Measurements from ENCODE around the gene STX5. TPM values are rescaled to one million over a fixed set of nuclear protein-coding genes. Genes with fewer than 3 reads are reported as not detected.

STX5 gene
- total and polyA plus RNA-seq, 11 donors: 8.6 to 36.1 (median 18.9) TPM

GRCh38 chr11:62858201-62858600, 26.4 kb upstream of the STX5 start:
- WGBS, 4 donors: 85 to 90% (median 88%) methylated on average over 7 of the region's 7 CpGs
- intact Hi-C loops (cut with DNase I): loop anchor here in 3 of 10 donors (10.0 kb wide), 2 partner anchors 133 to 463 kb away; partner anchors contain the start of genes HNRNPUL2 (in 1 of the 3) and TTC9C (in 1 of the 3)
- Histone ChIP-seq H3K9me3 (no peaks in the 10 kb centered on the region), H3K4me3 (no peak overlapping the region), H3K27me3 (no peaks in the 10 kb centered on the region), H3K36me3 (peaks cover 0 to 18% (median 11%) of the 10 kb centered on the region in 9 donors), H3K4me1 (peaks cover 5 to 49% (median 20%) of the 10 kb centered on the region in 12 donors), H3K27ac (no peak overlapping the region)
- TF ChIP-seq CTCF (IDR thresholded peaks at IDR 0.05) (no peak), POLR2A (IDR thresholded peaks at IDR 0.05) (no peak)
- DNase-seq (no peak), ATAC-seq (no peak)

- WGBS, 4 donors: 67 to 80% (median 73%) methylated on average over 2 of the region's 2 CpGs
- no peaks in the 10 kb centered on the region for H3K9me3 ChIP-seq
- H3K4me1 ChIP-seq: peaks cover 5 to 50% (median 25%) of the 10 kb centered on the region in 12 donors
- no peak overlapping the region for H3K27ac ChIP-seq
- TF ChIP-seq CTCF (IDR thresholded peaks at IDR 0.05) (no peak), POLR2A (IDR thresholded peaks at IDR 0.05) (no peak)
- no peak for DNase-seq
- intact Hi-C loops (cut with DNase I): loop anchor here in 4 of 10 donors (2.0 to 10.0 kb wide), 3 partner anchors 71 to 463 kb away; partner anchors contain the start of genes HNRNPUL2 (in 1 of the 4), TMEM179B (in 1 of the 4) and TTC9C (in 1 of the 4)
- no peak for ATAC-seq
- H3K36me3 ChIP-seq: peaks cover 3 to 24% (median 18%) of the 10 kb centered on the region in 9 donors
- H3K4me3 ChIP-seq: no peak overlapping the region
- H3K27me3 ChIP-seq: no peaks in the 10 kb centered on the region
Observed at GRCh38 chr11:62857541-62857982, 25.7 kb upstream of the STX5 start.

GRCh38 chr11:62856333-62856895, 24.6 kb upstream of the STX5 start:
- Histone ChIP-seq H3K27ac (peak overlapping the region in 9 of 12 donors; percentile 14 to 88 (median 83)), H3K4me3 (peak overlapping the region; percentile 61 to 94 (median 76)), H3K27me3 (no peaks in the 10 kb centered on the region), H3K4me1 (peaks cover 5 to 54% (median 25%) of the 10 kb centered on the region in 12 donors), H3K9me3 (no peaks in the 10 kb centered on the region), H3K36me3 (peaks cover 3 to 36% (median 29%) of the 10 kb centered on the region in 9 donors)
- 8 to 22% (median 10%) methylated on average over 12 to 20 of the region's 20 CpGs for WGBS, 4 donors
- intact Hi-C loops (cut with DNase I): loop anchor here in 4 of 10 donors (2.0 to 10.0 kb wide), 3 partner anchors 70 to 462 kb away; partner anchors contain the start of genes HNRNPUL2 (in 1 of the 4), TMEM179B (in 1 of the 4) and TTC9C (in 1 of the 4)
- DNase-seq (no peak), ATAC-seq (no peak)
- no peak for TF ChIP-seq CTCF (IDR thresholded peaks at IDR 0.05)
- TF ChIP-seq POLR2A (IDR thresholded peaks at IDR 0.05): no peak
